Measurements from ENCODE around the gene MCU.

- TF ChIP-seq CTCF (conservative IDR thresholded peaks at IDR 0.05; ENCODE audit: low read depth, low read length) (no peak), EZH2 (IDR thresholded peaks at IDR 0.05; ENCODE audit: borderline replicate concordance, low read depth, low read length, poor library complexity, severe bottlenecking) (no peak)
These were observed 43.5 kb downstream of the MCU start for GRCh38 chr10:72735288-72735936.

Measured in A673 (cell line).